Right lobe of liver (tissue), 6 donors: ENCODE measurements around the gene KANSL1L. TPM values are rescaled to one million over a fixed set of nuclear protein-coding genes. Genes with fewer than 3 reads are reported as not detected.

Experiments
- ATAC-seq, 4 donors: fragments of 200-7000 bp; cut with Tn5 transposase; one replicate each; pipeline ENCODE4 v1.9.1; 2020; ENCODE audit warnings: mild to moderate bottlenecking in 4 of 4, moderate library complexity in 4 of 4
- DNase-seq, 3 donors: peaks; one replicate each; pipeline ENCODE4 v3.0.0-alpha.2; 2020
- H3K27ac ChIP-seq, 3 donors: fragments of 200-600 bp; one replicate each; pipeline ENCODE4 v1.8.0; 2022
- H3K27me3 ChIP-seq, 2 donors: fragments of 200-600 bp; one replicate each; pipeline ENCODE4 v1.8.0; 2022
- H3K36me3 ChIP-seq, 4 donors: fragments of 200-600 bp; sonication (generic) in 1 of 4; one replicate each; pipeline versions ENCODE4 v1.5.1 to v1.8.0; 2017 to 2022; ENCODE audit warnings: control low read depth in 1 of 4
- H3K4me1 ChIP-seq, 4 donors: fragments of 200-600 bp; sonication (generic) in 1 of 4; one replicate each; pipeline versions ENCODE4 v1.5.1 to v1.8.0; 2017 to 2022; ENCODE audit warnings: control low read depth in 1 of 4
- H3K4me3 ChIP-seq, 3 donors: fragments of 200-600 bp; one replicate each; pipeline ENCODE4 v1.8.0; 2022
- H3K9me3 ChIP-seq, 4 donors: fragments of 200-600 bp; sonication (generic) in 1 of 4; one replicate each; pipeline versions ENCODE4 v1.5.1 to v1.8.0; 2017 to 2022; ENCODE audit warnings: control low read depth in 1 of 4
- CTCF ChIP-seq, 4 donors: fragments of 200-600 bp in 3 of 4; fragments of 450-650 bp in 1 of 4; IDR thresholded peaks; one replicate each; pipeline versions ENCODE4 v1.5.1 to v1.8.0; 2016 to 2022; ENCODE audit warnings: antibody characterized with exemption in 4 of 4, mild to moderate bottlenecking in 2 of 4
- POLR2A ChIP-seq: fragments of 450-650 bp; IDR thresholded peaks from one replicate; pipeline ENCODE4 v1.6.1; 2017; ENCODE audit warnings: antibody characterized with exemption, mild to moderate bottlenecking
- WGBS: methylation state at CpG from one replicate; pipeline ENCODE4 v1.1.6; 2018; ENCODE audit warnings: low coverage, low lambda C conversion rate; ENCODE audit not compliant: insufficient coverage; ENCODE audit errors: missing lambda C conversion rate; 5-methylcytosine and 5-hydroxymethylcytosine counted together
- intact Hi-C, 2 donors: fragments of 100-400 bp; cut with DNase I; formaldehyde crosslinking; loops; one replicate each; pipeline versions ENCODE4 v1.11.2 to v1.14.1; 2022
- total RNA-seq, 6 experiments: library from RNA; depleted of rRNA in 2 of 6; stranded (reverse); fragments of >200 nt in 2 of 6; fragmentation: NEBNext Ultra II Directional in 3 of 6; extraction: Animal tissue kit (Norgen Biotek cat#: 25700) in 3 of 6; gene quantifications; one replicate each; pipeline versions ENCODE4 v1.1.0 to v1.2.4, GENCODE V29; 2016 to 2023
- donor health status: DM: no; HTN: yes; CAD: no.
- donor health status: DM: no; HTN: no; CAD: no.
- donor health status: DM: no; HTN: no; CAD: no.
- donor health status: DM: no; HTN: yes; CAD: no.
- donor health status: DM: no; HTN: yes; CAD: no.

The KANSL1L gene
- total RNA-seq, 6 experiments from 2014 or later = 7.1 to 19.1 (median 11.1) TPM

- TF ChIP-seq CTCF (IDR thresholded peaks at IDR 0.05) (peak; percentile 67 to 77 (median 72)), POLR2A (no peak)
- Histone ChIP-seq H3K9me3 (no peaks in the 10 kb centered on the region), H3K36me3 (no peaks in the 10 kb centered on the region), H3K27me3 (no peaks in the 10 kb centered on the region), H3K27ac (no peak overlapping the region), H3K4me1 (no peaks in the 10 kb centered on the region), H3K4me3 (no peak overlapping the region)
- intact Hi-C loops = loop anchor here in 1 of 2 donors (10.0 kb wide), 1 partner anchor 122 kb away; no protein-coding TSS in a partner anchor
- ATAC-seq (peak; percentile 83 to 96 (median 85)), DNase-seq (no peak)
- 0% methylated on average over 2 of the region's 2 CpGs for WGBS
These were observed 98.2 kb downstream of the KANSL1L start for GRCh38 chr2:210072922-210073509.

GRCh38 chr2:210072493-210072892 lies 98.7 kb downstream of the KANSL1L start:
- TF ChIP-seq CTCF (IDR thresholded peaks at IDR 0.05) = no peak
- TF ChIP-seq POLR2A = no peak
- H3K4me3 ChIP-seq = no peak overlapping the region
- no peaks in the 10 kb centered on the region for H3K9me3 ChIP-seq
- DNase-seq = no peak
- H3K27ac ChIP-seq = no peak overlapping the region
- intact Hi-C loops = loop anchor here in 1 of 2 donors (10.0 kb wide), 1 partner anchor 122 kb away; no protein-coding TSS in a partner anchor
- H3K4me1 ChIP-seq = no peaks in the 10 kb centered on the region
- WGBS = 80% methylated on average over 2 of the region's 5 CpGs
- no peaks in the 10 kb centered on the region for H3K36me3 ChIP-seq
- ATAC-seq = no peak
- H3K27me3 ChIP-seq = no peaks in the 10 kb centered on the region

GRCh38 chr2:210063306-210063705 lies 107.9 kb downstream of the KANSL1L start:
- Histone ChIP-seq H3K27ac (no peak overlapping the region), H3K27me3 (no peaks in the 10 kb centered on the region), H3K9me3 (no peaks in the 10 kb centered on the region), H3K4me3 (no peak overlapping the region), H3K4me1 (no peaks in the 10 kb centered on the region), H3K36me3 (no peaks in the 10 kb centered on the region)
- no CpG with 5 or more reads among the region's 2 CpGs for WGBS
- no peak for TF ChIP-seq CTCF (IDR thresholded peaks at IDR 0.05)
- TF ChIP-seq POLR2A = no peak
- intact Hi-C loops = no loop called here
- DNase-seq (no peak), ATAC-seq (no peak)

GRCh38 chr2:210055825-210056224 lies 115.4 kb downstream of the KANSL1L start:
- no peaks in the 10 kb centered on the region for H3K27me3 ChIP-seq
- ATAC-seq (no peak), DNase-seq (no peak)
- no peak overlapping the region for H3K4me3 ChIP-seq
- H3K27ac ChIP-seq = no peak overlapping the region
- intact Hi-C loops = no loop called here
- H3K9me3 ChIP-seq = peaks cover 0 to 6% (median 3%) of the 10 kb centered on the region in 4 donors
- no CpG with 5 or more reads among the region's 3 CpGs for WGBS
- H3K4me1 ChIP-seq = no peaks in the 10 kb centered on the region
- H3K36me3 ChIP-seq = no peaks in the 10 kb centered on the region
- TF ChIP-seq CTCF (IDR thresholded peaks at IDR 0.05) (no peak), POLR2A (no peak)
